Activated naive CD4-positive, alpha-beta T cell treated with anti-CD3 and anti-CD28 coated beads, Interleukin-2, amount 50 U/mL, for 72 hours (primary cell): ENCODE results near the gene GPI. TPM values are rescaled to one million over a fixed set of nuclear protein-coding genes. Genes with fewer than 3 reads are reported as not detected.
"Not testable (repeated sequence)": the region's sequence is repeated elsewhere in the genome, so short reads cannot be mapped to it uniquely, and the experiment has no call there.

Source experiments
- ATAC-seq, 2 donors: fragments of 150-1000 bp; cut with Tn5 transposase; 2 replicates each; pipeline ENCODE4 v1.10.0; 2021; ENCODE audit warnings: mild to moderate bottlenecking in 2 of 2, moderate library complexity in 2 of 2
- DNase-seq, 2 donors: peaks; one replicate each; pipeline ENCODE4 v3.0.0; 2021 to 2022; ENCODE audit warnings: low spot score in 2 of 2
- H3K27ac Mint-ChIP-seq, 2 donors: one replicate each; pipeline ENCODE4 v1.8.0; 2022; ENCODE audit warnings: mild to moderate bottlenecking in 2 of 2, mixed read lengths in 2 of 2
- H3K36me3 Mint-ChIP-seq, 2 donors: one replicate each; pipeline ENCODE4 v1.8.0; 2022; ENCODE audit warnings: mixed read lengths in 2 of 2
- H3K9me3 Mint-ChIP-seq, 2 donors: one replicate each; pipeline ENCODE4 v1.8.0; 2022; ENCODE audit warnings: mixed read lengths in 2 of 2
- total RNA-seq, 2 donors: library from RNA; stranded (reverse); gene quantifications; one replicate each; pipeline ENCODE4 v1.2.3, GENCODE V29; 2022

The GPI gene
- total RNA-seq, 2 donors from 2014 or later, result 359 to 904 TPM

GRCh38 chr19:34359140-34359953, 5.6 kb upstream of the GPI start:
- peak; percentile 99 for DNase-seq
- H3K9me3 Mint-ChIP-seq, result no peaks in the 10 kb centered on the region
- ATAC-seq, result peak; percentile 95 to 97
- H3K36me3 Mint-ChIP-seq, result peaks cover 4 to 12% of the 10 kb centered on the region in 2 donors
- H3K27ac Mint-ChIP-seq, result peak overlapping the region; percentile 85 to 98

- Mint-ChIP-seq H3K9me3 (no peaks in the 10 kb centered on the region), H3K36me3 (peaks cover 2 to 12% of the 10 kb centered on the region in 2 donors), H3K27ac (peak overlapping the region; percentile 85 to 95)
- ATAC-seq (no peak), DNase-seq (no peak)
Observed at GRCh38 chr19:34359954-34360315, 5.1 kb upstream of the GPI start.

- H3K36me3 Mint-ChIP-seq, result peaks cover 1 to 14% of the 10 kb centered on the region in 2 donors
- no peaks in the 10 kb centered on the region for H3K9me3 Mint-ChIP-seq
- peak overlapping the region; percentile 85 to 95 for H3K27ac Mint-ChIP-seq
- DNase-seq (no peak), ATAC-seq (no peak)
Observed at GRCh38 chr19:34360354-34360909, 4.6 kb upstream of the GPI start.

- peaks cover 24 to 34% of the 10 kb centered on the region in 2 donors for H3K36me3 Mint-ChIP-seq
- H3K9me3 Mint-ChIP-seq, result no peaks in the 10 kb centered on the region
- no peak for DNase-seq
- peak overlapping the region in 1 of 2 donors; percentile 60 for H3K27ac Mint-ChIP-seq
- no peak for ATAC-seq
Observed at GRCh38 chr19:34362679-34363069, 2.3 kb upstream of the GPI start.

- Mint-ChIP-seq H3K36me3 (peaks cover 26 to 34% of the 10 kb centered on the region in 2 donors), H3K9me3 (no peaks in the 10 kb centered on the region), H3K27ac (no peak overlapping the region)
- DNase-seq (no peak), ATAC-seq (no peak)
Observed at GRCh38 chr19:34363094-34363493, 1.9 kb upstream of the GPI start.

- DNase-seq (no peak), ATAC-seq (no peak)
- Mint-ChIP-seq H3K36me3 (peaks cover 30 to 32% of the 10 kb centered on the region in 2 donors), H3K27ac (peak overlapping the region; percentile 67 to 86), H3K9me3 (no peaks in the 10 kb centered on the region)
Observed at GRCh38 chr19:34363930-34364329, 1.1 kb upstream of the GPI start.

GRCh38 chr19:34364462-34364829, 550 bp upstream of the GPI start:
- no peak for ATAC-seq
- Mint-ChIP-seq H3K9me3 (no peaks in the 10 kb centered on the region), H3K36me3 (peaks cover 31 to 37% of the 10 kb centered on the region in 2 donors), H3K27ac (peak overlapping the region; percentile 67 to 86)
- no peak for DNase-seq

GRCh38 chr19:34365463-34366401, 736 bp downstream of the GPI start:
- ATAC-seq, result peak in 1 of 2 donors; percentile 44
- Mint-ChIP-seq H3K36me3 (peaks cover 40 to 47% of the 10 kb centered on the region in 2 donors), H3K27ac (peak overlapping the region; percentile 73 to 97), H3K9me3 (no peaks in the 10 kb centered on the region)
- peak in 1 of 2 donors; percentile 70 for DNase-seq

- Mint-ChIP-seq H3K27ac (peak overlapping the region; percentile 55 to 73), H3K9me3 (no peaks in the 10 kb centered on the region), H3K36me3 (peaks cover 40 to 56% of the 10 kb centered on the region in 2 donors)
- no peak for DNase-seq
- ATAC-seq, result no peak
Observed at GRCh38 chr19:34366738-34367623, 2.0 kb downstream of the GPI start.

- Mint-ChIP-seq H3K27ac (peak overlapping the region; percentile 29 to 73), H3K9me3 (no peaks in the 10 kb centered on the region), H3K36me3 (peaks cover 40 to 56% of the 10 kb centered on the region in 2 donors)
- no peak for ATAC-seq
- DNase-seq, result no peak
Observed at GRCh38 chr19:34367624-34367957, 2.6 kb downstream of the GPI start.

GRCh38 chr19:34368338-34368737, 3.3 kb downstream of the GPI start:
- Mint-ChIP-seq H3K9me3 (no peaks in the 10 kb centered on the region), H3K36me3 (peaks cover 40 to 57% of the 10 kb centered on the region in 2 donors), H3K27ac (peak overlapping the region in 1 of 2 donors; percentile 90)
- no peak for ATAC-seq
- DNase-seq, result no peak

- not testable (repeated sequence) for H3K9me3 Mint-ChIP-seq, ATAC-seq, DNase-seq
- Mint-ChIP-seq H3K36me3 (peaks cover 40 to 63% of the 10 kb centered on the region in 2 donors), H3K27ac (peak overlapping the region in 1 of 2 donors; percentile 36)
Observed at GRCh38 chr19:34369166-34369565, 4.2 kb downstream of the GPI start.

- no peaks in the 10 kb centered on the region for H3K9me3 Mint-ChIP-seq
- peaks cover 40 to 69% of the 10 kb centered on the region in 2 donors for H3K36me3 Mint-ChIP-seq
- DNase-seq, result no peak
- no peak for ATAC-seq
- H3K27ac Mint-ChIP-seq, result peak overlapping the region in 1 of 2 donors; percentile 82
Observed at GRCh38 chr19:34370117-34370516, 5.1 kb downstream of the GPI start.

- DNase-seq, result no peak
- H3K9me3 Mint-ChIP-seq, result no peaks in the 10 kb centered on the region
- peaks cover 33 to 69% of the 10 kb centered on the region in 2 donors for H3K36me3 Mint-ChIP-seq
- no peak for ATAC-seq
- H3K27ac Mint-ChIP-seq, result peak overlapping the region in 1 of 2 donors; percentile 60
Observed at GRCh38 chr19:34370983-34371382, 6.0 kb downstream of the GPI start.

- Mint-ChIP-seq H3K36me3 (peaks cover 15 to 44% of the 10 kb centered on the region in 2 donors), H3K27ac (no peak overlapping the region), H3K9me3 (no peaks in the 10 kb centered on the region)
- no peak for ATAC-seq
- DNase-seq, result no peak
Observed at GRCh38 chr19:34373601-34374288, 8.7 kb downstream of the GPI start.
